OCI-LY3 (cell line): ENCODE results near the gene GAL3ST2.

Source experiments
- EZH2phosphoT487 ChIP-seq: fragments of 200-600 bp; shearing (Covaris generic); IDR thresholded peaks from 2 replicates; pipeline ENCODE4 v1.6.1; 2018; ENCODE audit warnings: antibody characterized with exemption, mixed run types, low read depth
- TF ChIP-seq, protein P1 (sequence below): fragments of 200-600, 300-600 bp; sonication (generic); IDR thresholded peaks from 2 replicates; pipeline ENCODE4 v1.5.1; 2014; ENCODE audit warnings: antibody characterized with exemption, low read length, low read depth

DNA sequence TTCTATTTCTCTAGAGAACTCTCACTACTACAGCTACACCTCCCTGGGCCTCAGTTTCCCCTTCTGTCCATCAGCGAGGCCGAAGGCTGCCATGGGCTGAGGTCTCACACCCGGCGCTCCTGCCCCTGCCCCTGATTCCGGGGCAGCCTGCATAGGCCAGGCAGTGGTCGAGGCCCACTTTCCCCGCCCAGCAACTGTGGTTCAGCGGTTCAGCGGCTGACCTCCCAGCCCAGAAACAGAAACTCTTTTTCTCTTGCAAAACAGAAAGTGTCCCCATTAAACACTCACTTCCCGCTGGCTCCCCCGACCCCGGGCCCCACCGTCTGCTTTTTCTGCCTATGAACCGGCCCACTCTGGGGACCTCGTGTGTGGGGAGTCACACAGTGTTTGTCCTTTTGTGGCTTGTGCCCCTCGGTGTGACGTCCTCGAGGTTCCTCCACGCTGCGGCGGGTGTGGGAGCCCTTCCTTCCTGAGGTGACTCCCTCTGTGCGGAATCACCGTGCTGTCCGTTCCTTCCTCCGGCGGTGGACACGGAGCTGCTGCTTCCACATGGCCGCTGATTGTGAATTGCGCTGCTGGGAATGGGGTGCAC is 66.1 kb downstream of the GAL3ST2 start:
- TF ChIP-seq EZH2phosphoT487 = no peak
- TF ChIP-seq, protein P1, sequence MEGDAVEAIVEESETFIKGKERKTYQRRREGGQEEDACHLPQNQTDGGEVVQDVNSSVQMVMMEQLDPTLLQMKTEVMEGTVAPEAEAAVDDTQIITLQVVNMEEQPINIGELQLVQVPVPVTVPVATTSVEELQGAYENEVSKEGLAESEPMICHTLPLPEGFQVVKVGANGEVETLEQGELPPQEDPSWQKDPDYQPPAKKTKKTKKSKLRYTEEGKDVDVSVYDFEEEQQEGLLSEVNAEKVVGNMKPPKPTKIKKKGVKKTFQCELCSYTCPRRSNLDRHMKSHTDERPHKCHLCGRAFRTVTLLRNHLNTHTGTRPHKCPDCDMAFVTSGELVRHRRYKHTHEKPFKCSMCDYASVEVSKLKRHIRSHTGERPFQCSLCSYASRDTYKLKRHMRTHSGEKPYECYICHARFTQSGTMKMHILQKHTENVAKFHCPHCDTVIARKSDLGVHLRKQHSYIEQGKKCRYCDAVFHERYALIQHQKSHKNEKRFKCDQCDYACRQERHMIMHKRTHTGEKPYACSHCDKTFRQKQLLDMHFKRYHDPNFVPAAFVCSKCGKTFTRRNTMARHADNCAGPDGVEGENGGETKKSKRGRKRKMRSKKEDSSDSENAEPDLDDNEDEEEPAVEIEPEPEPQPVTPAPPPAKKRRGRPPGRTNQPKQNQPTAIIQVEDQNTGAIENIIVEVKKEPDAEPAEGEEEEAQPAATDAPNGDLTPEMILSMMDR = no peak
